ENCODE measurements around the gene FOSL2. TPM values are rescaled to one million over a fixed set of nuclear protein-coding genes. Genes with fewer than 3 reads are reported as not detected.

Gene FOSL2
- total RNA-seq, 1 experiment from 2014 or later = 12.2 TPM

DNA sequence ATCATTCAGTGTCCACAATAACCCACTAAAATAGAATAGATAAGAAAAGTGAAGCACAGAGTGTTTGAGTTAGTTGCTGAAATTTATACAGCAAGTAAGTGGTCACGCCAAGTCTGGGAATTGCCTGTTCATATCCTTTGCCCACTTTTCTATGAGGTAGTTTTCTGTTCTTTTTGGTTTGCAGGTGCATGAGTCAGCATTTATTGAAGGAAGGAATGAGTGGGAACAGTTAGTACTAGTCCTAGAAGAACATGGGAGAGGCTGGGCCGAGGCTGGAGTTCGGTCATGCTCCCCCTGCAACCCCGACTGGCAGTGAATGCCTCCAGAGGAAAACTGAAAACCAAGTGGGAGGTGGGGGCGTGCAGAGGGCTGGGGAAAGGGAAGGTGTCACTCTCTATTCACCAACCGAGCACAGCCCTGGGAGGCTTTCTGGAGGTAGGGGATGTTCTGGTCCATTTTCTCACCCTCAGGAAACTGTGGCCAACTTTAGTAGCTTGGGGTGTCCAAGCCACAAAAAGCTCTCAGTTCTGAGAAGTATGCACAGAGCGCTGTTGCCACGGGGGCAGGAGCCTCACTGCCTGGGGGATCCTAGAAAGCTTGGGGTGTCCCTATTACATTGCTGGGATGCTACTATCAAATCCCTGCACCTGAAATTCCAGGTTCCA lies 41.4 kb downstream of the FOSL2 start:
- no TSS peak for BruUV-seq (replicated peaks)
- Histone ChIP-seq H3K4me1 (ENCODE audit: insufficient read depth, low read length, poor library complexity, severe bottlenecking) (no peaks in the 10 kb centered on the region), H3K9me3 (ENCODE audit: low read depth, low read length, poor library complexity, severe bottlenecking) (no peaks in the 10 kb centered on the region), H3K36me3 (ENCODE audit: insufficient read depth, low read length, poor library complexity, severe bottlenecking) (no peaks in the 10 kb centered on the region), H3K27me3 (replicated peaks; ENCODE audit: insufficient read depth, low read depth, low read length, poor library complexity) (no peaks in the 10 kb centered on the region), H3K4me3 (ENCODE audit: low read depth, low read length, poor library complexity, severe bottlenecking) (no peak overlapping the region), H3K27ac (ENCODE audit: low read depth, low read length, poor library complexity, severe bottlenecking) (no peak overlapping the region)
- ChIA-PET POLR2A (ENCODE audit: low non-redundant PET) (no interaction called here), CTCF (no interaction called here)
- DNase-seq (ENCODE audit: low spot score) = no peak
- TF ChIP-seq EZH2 (IDR thresholded peaks at IDR 0.05; ENCODE audit: borderline replicate concordance, low read depth, low read length, poor library complexity, severe bottlenecking) = no peak
- TF ChIP-seq, protein P1, sequence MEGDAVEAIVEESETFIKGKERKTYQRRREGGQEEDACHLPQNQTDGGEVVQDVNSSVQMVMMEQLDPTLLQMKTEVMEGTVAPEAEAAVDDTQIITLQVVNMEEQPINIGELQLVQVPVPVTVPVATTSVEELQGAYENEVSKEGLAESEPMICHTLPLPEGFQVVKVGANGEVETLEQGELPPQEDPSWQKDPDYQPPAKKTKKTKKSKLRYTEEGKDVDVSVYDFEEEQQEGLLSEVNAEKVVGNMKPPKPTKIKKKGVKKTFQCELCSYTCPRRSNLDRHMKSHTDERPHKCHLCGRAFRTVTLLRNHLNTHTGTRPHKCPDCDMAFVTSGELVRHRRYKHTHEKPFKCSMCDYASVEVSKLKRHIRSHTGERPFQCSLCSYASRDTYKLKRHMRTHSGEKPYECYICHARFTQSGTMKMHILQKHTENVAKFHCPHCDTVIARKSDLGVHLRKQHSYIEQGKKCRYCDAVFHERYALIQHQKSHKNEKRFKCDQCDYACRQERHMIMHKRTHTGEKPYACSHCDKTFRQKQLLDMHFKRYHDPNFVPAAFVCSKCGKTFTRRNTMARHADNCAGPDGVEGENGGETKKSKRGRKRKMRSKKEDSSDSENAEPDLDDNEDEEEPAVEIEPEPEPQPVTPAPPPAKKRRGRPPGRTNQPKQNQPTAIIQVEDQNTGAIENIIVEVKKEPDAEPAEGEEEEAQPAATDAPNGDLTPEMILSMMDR (conservative IDR thresholded peaks at IDR 0.05; ENCODE audit: low read depth, low read length) = no peak
- intact Hi-C loops (cut with micrococcal nuclease; ENCODE audit: unreplicated experiment) = no loop called here

DNA sequence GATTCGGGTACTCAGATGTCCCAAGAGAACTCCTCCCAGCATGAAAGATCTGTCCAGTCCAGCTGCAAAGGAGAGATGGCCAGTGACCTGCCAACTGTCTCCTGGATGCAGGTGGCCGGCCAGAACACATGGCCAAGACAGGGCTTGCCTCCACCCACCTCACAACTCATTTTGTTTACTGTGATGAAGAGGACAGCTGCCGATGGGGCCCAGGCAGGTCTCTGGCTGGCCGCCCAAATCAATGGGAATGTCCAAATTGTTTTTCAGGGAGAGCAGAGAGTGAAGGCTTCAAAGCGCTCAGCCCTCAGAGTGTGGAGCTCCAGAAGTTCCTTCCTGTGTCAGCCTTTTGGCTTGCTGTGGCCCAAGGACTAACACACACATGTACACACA lies 41.9 kb downstream of the FOSL2 start:
- ChIA-PET POLR2A (ENCODE audit: low non-redundant PET) (no interaction called here), CTCF (no interaction called here)
- Histone ChIP-seq H3K4me1 (ENCODE audit: insufficient read depth, low read length, poor library complexity, severe bottlenecking) (no peaks in the 10 kb centered on the region), H3K36me3 (ENCODE audit: insufficient read depth, low read length, poor library complexity, severe bottlenecking) (no peaks in the 10 kb centered on the region), H3K27me3 (replicated peaks; ENCODE audit: insufficient read depth, low read depth, low read length, poor library complexity) (no peaks in the 10 kb centered on the region), H3K4me3 (ENCODE audit: low read depth, low read length, poor library complexity, severe bottlenecking) (no peak overlapping the region), H3K27ac (ENCODE audit: low read depth, low read length, poor library complexity, severe bottlenecking) (no peak overlapping the region), H3K9me3 (ENCODE audit: low read depth, low read length, poor library complexity, severe bottlenecking) (no peaks in the 10 kb centered on the region)
- intact Hi-C loops (cut with micrococcal nuclease; ENCODE audit: unreplicated experiment) = no loop called here
- no TSS peak for BruUV-seq (replicated peaks)
- no peak for DNase-seq (ENCODE audit: low spot score)
- TF ChIP-seq EZH2 (IDR thresholded peaks at IDR 0.05; ENCODE audit: borderline replicate concordance, low read depth, low read length, poor library complexity, severe bottlenecking) = no peak
- TF ChIP-seq, protein P1 (conservative IDR thresholded peaks at IDR 0.05; ENCODE audit: low read depth, low read length) = no peak

DNA sequence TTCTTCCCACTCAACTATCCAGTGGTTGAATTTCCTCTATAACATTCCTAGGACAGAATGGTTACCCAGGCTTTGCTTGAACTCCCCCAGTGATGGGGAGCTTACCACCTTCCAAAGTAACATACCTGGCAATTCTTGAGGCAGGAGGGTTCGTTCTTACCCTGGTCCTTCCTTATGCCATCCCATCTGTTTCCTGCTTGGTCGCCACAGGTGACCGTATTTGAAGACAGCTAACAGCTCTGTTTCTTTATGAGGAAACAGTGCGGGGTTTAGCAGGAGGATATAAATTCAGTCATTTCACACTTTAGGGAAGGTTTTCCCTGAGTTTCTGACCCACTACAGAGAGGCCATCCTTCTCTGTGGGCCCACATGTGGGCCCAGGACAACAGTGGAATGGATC lies 42.6 kb downstream of the FOSL2 start:
- Histone ChIP-seq H3K27ac (ENCODE audit: low read depth, low read length, poor library complexity, severe bottlenecking) (no peak overlapping the region), H3K9me3 (ENCODE audit: low read depth, low read length, poor library complexity, severe bottlenecking) (no peaks in the 10 kb centered on the region), H3K27me3 (replicated peaks; ENCODE audit: insufficient read depth, low read depth, low read length, poor library complexity) (no peaks in the 10 kb centered on the region), H3K4me3 (ENCODE audit: low read depth, low read length, poor library complexity, severe bottlenecking) (no peak overlapping the region), H3K36me3 (ENCODE audit: insufficient read depth, low read length, poor library complexity, severe bottlenecking) (no peaks in the 10 kb centered on the region), H3K4me1 (ENCODE audit: insufficient read depth, low read length, poor library complexity, severe bottlenecking) (no peaks in the 10 kb centered on the region)
- POLR2A ChIA-PET (ENCODE audit: low non-redundant PET) = interaction anchor here (0.5 kb wide), 1 partner anchor 728 kb away, joined by 3 read pairs; no protein-coding TSS in a partner anchor
- TF ChIP-seq EZH2 (IDR thresholded peaks at IDR 0.05; ENCODE audit: borderline replicate concordance, low read depth, low read length, poor library complexity, severe bottlenecking) = no peak
- TF ChIP-seq, protein P1 (conservative IDR thresholded peaks at IDR 0.05; ENCODE audit: low read depth, low read length) = no peak
- BruUV-seq (replicated peaks) = no TSS peak
- DNase-seq (ENCODE audit: low spot score) = no peak
- intact Hi-C loops (cut with micrococcal nuclease; ENCODE audit: unreplicated experiment) = no loop called here
- CTCF ChIA-PET = no interaction called here

Measured in A673 (cell line).